Lung (tissue), 12 donors: ENCODE measurements around the gene MIS18A. TPM values are rescaled to one million over a fixed set of nuclear protein-coding genes. Genes with fewer than 3 reads are reported as not detected.

Experiments
- ATAC-seq: fragments of 200-7000 bp; cut with Tn5 transposase; one replicate; pipeline ENCODE4 v1.9.1; 2020; ENCODE audit warnings: moderate number of reproducible peaks; ENCODE audit not compliant: insufficient read depth, low FRiP score
- DNase-seq, 3 donors: peaks; one replicate each; pipeline ENCODE4 v3.0.0-alpha.2; 2013 to 2017
- H3K27ac ChIP-seq, 2 donors: one replicate each; pipeline ENCODE4 v1.5.1; 2013; ENCODE audit warnings: mild to moderate bottlenecking in 2 of 2, moderate library complexity in 2 of 2, control low read depth in 1 of 2, inconsistent platforms in 1 of 2, low read depth in 1 of 2, low read length in 1 of 2
- H3K27me3 ChIP-seq, 3 donors: one replicate each; pipeline ENCODE4 v1.5.1; 2013; ENCODE audit warnings: low read length in 2 of 3; ENCODE audit not compliant: control insufficient read depth in 3 of 3, insufficient read depth in 3 of 3
- H3K36me3 ChIP-seq, 4 donors: one replicate each; pipeline ENCODE4 v1.5.1; 2013; ENCODE audit warnings: low read length in 4 of 4, mild to moderate bottlenecking in 1 of 4, moderate library complexity in 1 of 4; ENCODE audit not compliant: control insufficient read depth in 4 of 4, insufficient read depth in 4 of 4
- H3K4me1 ChIP-seq, 5 donors: one replicate each; pipeline ENCODE4 v1.5.1; 2013; ENCODE audit warnings: low read length in 5 of 5, mild to moderate bottlenecking in 2 of 5, moderate library complexity in 1 of 5; ENCODE audit not compliant: control insufficient read depth in 5 of 5, insufficient read depth in 5 of 5
- H3K4me3 ChIP-seq: one replicate; pipeline ENCODE4 v1.5.1; 2013; ENCODE audit warnings: mild to moderate bottlenecking, control low read depth, moderate library complexity
- H3K9ac ChIP-seq, 2 donors: one replicate each; pipeline ENCODE4 v1.5.1; 2013; ENCODE audit warnings: low read length in 2 of 2, control low read depth in 1 of 2; ENCODE audit not compliant: insufficient read depth in 1 of 2
- H3K9me3 ChIP-seq, 4 donors: one replicate each; pipeline ENCODE4 v1.5.1; 2013; ENCODE audit warnings: low read length in 3 of 4, mild to moderate bottlenecking in 1 of 4, moderate library complexity in 1 of 4; ENCODE audit not compliant: control insufficient read depth in 4 of 4, insufficient read depth in 3 of 4
- WGBS, 2 donors: extraction: QIAGEN DNeasy Blood & Tissue Kit; methylation state at CpG; one replicate each; pipeline ENCODE4 v1.1.7; 2013; 5-methylcytosine and 5-hydroxymethylcytosine counted together
- polyA plus RNA-seq, 2 donors: library from polyadenylated mRNA; stranded (reverse); fragments of 200-250 nt; gene quantifications; one replicate each; pipeline ENCODE4 v1.2.1, GENCODE V29; 2013
- total RNA-seq, 2 donors: library from RNA; depleted of rRNA in 1 of 2; stranded (reverse); fragments of >200 nt in 1 of 2; gene quantifications; one replicate each; pipeline ENCODE4 v1.2.1, GENCODE V29; 2014 to 2021
- TF ChIP-seq, protein P1 (sequence below): IDR thresholded peaks from 2 replicates; pipeline ENCODE4 v1.5.1; 2012; ENCODE audit warnings: mild to moderate bottlenecking; ENCODE audit errors: control extremely low read depth, extremely low read depth
- donor health status: control.
- donor health status: control.
- donor health status: Bipolar disorder and iron deficiency.
- donor health status: healthy.
- donor health status: DM: yes; HTN: yes; CAD: no.

Gene MIS18A
- total and polyA plus RNA-seq, 4 donors: 5.0 to 8.5 (median 6.1) TPM

DNA sequence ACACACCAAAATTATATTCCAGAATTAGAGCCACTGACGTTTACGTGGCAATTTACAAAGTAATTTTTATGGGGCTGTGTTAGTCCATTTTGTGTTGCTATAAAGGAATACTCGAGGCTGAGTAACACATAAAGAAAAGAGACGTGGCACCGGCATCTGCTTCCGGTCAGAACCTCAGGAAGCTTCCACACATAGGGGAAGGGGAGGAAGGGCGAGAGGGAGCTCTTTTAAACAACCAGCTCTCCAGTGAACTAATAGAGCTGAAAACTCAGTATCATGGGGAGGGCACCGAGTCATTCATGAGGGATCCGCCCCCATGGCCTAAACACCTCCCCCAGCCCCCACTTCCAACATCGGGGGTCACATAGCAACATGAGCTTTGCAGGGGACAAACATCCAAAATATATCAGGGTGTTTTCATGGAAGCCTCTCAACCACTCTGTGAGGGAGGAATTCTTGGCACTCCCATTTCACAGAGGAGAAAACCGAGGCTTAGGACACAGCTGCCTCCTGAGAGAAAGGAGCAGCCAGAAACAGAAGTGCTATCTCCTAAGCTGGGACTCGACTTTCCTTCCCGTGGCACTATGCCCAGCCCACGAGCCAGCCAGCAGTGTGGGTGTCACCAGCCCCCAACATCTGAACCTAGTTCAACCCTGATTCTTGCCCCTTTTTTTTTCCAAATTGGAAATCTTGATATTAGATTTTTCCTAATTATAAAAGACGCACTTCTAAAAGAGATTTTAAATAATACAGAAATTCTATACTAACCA lies 29.2 kb downstream of the MIS18A start:
- DNase-seq: no peak

DNA sequence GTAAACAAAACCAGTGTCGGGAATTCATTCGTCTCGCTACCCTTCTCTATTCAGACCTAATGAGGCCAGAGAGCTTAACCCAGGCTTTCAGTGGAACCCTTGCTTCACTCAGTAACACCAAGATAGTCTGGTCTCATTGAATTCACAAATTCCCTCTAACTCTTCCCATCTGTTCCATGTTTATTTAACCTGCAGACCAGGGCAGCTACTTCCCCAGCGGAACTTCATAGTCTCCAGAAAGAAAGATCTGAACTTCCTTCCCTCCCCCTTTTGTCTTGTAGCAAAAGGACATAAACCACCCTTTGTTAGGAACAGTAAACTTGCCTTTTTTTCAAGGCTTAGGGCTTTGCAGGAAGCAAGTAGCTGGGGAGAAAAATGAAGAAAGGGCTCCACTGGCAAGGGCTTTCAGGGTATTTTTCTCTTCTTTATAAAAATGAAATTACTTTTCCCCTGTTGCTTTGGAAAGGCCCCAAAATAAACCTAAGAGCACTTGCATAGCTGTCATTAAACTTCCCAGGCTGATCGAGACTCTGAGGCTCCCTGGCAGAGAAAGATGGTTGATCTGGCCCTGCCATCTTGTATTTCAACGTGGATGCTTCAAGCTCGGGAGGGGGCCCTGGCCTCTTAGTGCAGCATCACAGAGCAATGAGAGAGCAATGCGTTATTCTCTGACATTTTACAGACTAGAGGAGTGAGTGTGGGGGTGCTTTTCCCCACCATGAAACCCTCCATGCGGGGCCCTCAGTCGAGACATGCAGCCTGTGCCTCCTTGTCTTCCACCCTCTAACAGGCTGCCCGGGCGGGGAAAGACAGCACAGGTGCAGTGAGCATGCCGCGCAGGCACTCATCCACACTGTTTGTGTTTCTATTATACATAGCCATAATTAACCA lies 30.0 kb downstream of the MIS18A start:
- peak in 2 of 3 donors; percentile 21 to 27 for DNase-seq
- H3K4me3 ChIP-seq: no peak overlapping the region
- 72 to 76% methylated on average over 14 of the region's 14 CpGs for WGBS, 2 donors
- no peaks in the 10 kb centered on the region for H3K36me3 ChIP-seq
- TF ChIP-seq, protein P1, sequence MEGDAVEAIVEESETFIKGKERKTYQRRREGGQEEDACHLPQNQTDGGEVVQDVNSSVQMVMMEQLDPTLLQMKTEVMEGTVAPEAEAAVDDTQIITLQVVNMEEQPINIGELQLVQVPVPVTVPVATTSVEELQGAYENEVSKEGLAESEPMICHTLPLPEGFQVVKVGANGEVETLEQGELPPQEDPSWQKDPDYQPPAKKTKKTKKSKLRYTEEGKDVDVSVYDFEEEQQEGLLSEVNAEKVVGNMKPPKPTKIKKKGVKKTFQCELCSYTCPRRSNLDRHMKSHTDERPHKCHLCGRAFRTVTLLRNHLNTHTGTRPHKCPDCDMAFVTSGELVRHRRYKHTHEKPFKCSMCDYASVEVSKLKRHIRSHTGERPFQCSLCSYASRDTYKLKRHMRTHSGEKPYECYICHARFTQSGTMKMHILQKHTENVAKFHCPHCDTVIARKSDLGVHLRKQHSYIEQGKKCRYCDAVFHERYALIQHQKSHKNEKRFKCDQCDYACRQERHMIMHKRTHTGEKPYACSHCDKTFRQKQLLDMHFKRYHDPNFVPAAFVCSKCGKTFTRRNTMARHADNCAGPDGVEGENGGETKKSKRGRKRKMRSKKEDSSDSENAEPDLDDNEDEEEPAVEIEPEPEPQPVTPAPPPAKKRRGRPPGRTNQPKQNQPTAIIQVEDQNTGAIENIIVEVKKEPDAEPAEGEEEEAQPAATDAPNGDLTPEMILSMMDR: no peak
- H3K27ac ChIP-seq: no peak overlapping the region
- no peak for ATAC-seq
- peaks cover 0 to 4% (median 0%) of the 10 kb centered on the region in 4 donors for H3K9me3 ChIP-seq
- no peak overlapping the region for H3K9ac ChIP-seq
- H3K27me3 ChIP-seq: no peaks in the 10 kb centered on the region
- peaks cover 0 to 19% (median 5%) of the 10 kb centered on the region in 5 donors for H3K4me1 ChIP-seq

More for the DNA sequence above, 29.2 kb downstream of the MIS18A start:
- no peak overlapping the region for H3K9ac ChIP-seq
- no peak overlapping the region for H3K4me3 ChIP-seq
- no peaks in the 10 kb centered on the region for H3K27me3 ChIP-seq
- 77 to 81% methylated on average over 15 of the region's 15 CpGs for WGBS, 2 donors
- H3K4me1 ChIP-seq: peaks cover 0 to 19% (median 5%) of the 10 kb centered on the region in 5 donors
- H3K27ac ChIP-seq: no peak overlapping the region
- ATAC-seq: no peak
- TF ChIP-seq, protein P1: no peak
- H3K9me3 ChIP-seq: peaks cover 0 to 4% (median 0%) of the 10 kb centered on the region in 4 donors
- H3K36me3 ChIP-seq: no peaks in the 10 kb centered on the region

DNA sequence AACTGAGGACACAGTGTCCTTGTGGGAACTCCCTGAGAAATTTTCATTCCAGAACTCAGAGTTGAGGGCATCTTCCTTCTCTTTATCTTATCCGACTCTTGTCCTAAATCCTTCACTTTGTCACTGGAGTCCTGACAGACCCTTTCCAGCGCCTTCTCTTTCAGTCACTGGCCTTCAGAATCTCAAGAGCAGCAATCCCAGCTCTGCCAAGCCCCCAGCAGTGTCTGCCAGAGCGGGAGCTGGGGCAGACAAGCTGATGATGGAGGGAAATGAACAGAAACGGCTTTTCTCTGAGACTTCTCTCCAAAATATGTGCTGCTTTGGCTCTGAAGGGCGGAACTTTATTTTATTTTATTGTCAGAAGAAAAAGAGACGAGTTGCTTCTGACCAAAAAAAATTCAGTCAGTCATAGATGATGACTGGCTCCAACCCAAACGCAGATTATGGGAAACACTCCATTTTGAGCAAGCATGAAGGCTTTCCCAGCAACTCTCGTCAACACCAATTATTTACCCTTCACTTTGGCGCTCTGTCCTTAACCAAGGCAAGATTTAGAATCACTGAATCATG lies 32.2 kb downstream of the MIS18A start:
- Histone ChIP-seq H3K27ac (no peak overlapping the region), H3K36me3 (no peaks in the 10 kb centered on the region), H3K9me3 (peaks cover 0 to 4% (median 0%) of the 10 kb centered on the region in 4 donors), H3K4me1 (peaks cover 0 to 20% (median 5%) of the 10 kb centered on the region in 5 donors), H3K27me3 (no peaks in the 10 kb centered on the region), H3K4me3 (no peak overlapping the region), H3K9ac (no peak overlapping the region)
- ATAC-seq (no peak), DNase-seq (peak; percentile 34 to 76 (median 64))
- 79 to 83% methylated on average over 9 of the region's 9 CpGs for WGBS, 2 donors
- TF ChIP-seq, protein P1: no peak
